GM23248 (cell line): ENCODE measurements around the gene NCEH1.

Experiments used
- EZH2 ChIP-seq: fragments of 200-600 bp; sonication (generic); IDR thresholded peaks from 2 replicates; pipeline ENCODE4 v1.6.1; 2018; ENCODE audit warnings: antibody characterized with exemption, mild to moderate bottlenecking; ENCODE audit not compliant: insufficient read depth, poor library complexity, severe bottlenecking
- EZH2phosphoT487 ChIP-seq: fragments of 200-600 bp; sonication (generic); IDR thresholded peaks from 2 replicates; pipeline ENCODE4 v1.6.1; 2018; ENCODE audit warnings: antibody characterized with exemption, moderate library complexity, mild to moderate bottlenecking, low read depth; ENCODE audit not compliant: insufficient read depth

GRCh38 chr3:172746475-172746874 is 35.6 kb upstream of the NCEH1 start:
- TF ChIP-seq EZH2phosphoT487 (no peak), EZH2 (no peak)
